ENCODE results near the gene NELL1.

- TF ChIP-seq, protein P1, sequence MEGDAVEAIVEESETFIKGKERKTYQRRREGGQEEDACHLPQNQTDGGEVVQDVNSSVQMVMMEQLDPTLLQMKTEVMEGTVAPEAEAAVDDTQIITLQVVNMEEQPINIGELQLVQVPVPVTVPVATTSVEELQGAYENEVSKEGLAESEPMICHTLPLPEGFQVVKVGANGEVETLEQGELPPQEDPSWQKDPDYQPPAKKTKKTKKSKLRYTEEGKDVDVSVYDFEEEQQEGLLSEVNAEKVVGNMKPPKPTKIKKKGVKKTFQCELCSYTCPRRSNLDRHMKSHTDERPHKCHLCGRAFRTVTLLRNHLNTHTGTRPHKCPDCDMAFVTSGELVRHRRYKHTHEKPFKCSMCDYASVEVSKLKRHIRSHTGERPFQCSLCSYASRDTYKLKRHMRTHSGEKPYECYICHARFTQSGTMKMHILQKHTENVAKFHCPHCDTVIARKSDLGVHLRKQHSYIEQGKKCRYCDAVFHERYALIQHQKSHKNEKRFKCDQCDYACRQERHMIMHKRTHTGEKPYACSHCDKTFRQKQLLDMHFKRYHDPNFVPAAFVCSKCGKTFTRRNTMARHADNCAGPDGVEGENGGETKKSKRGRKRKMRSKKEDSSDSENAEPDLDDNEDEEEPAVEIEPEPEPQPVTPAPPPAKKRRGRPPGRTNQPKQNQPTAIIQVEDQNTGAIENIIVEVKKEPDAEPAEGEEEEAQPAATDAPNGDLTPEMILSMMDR (IDR thresholded peaks at IDR 0.05): no peak
- TF ChIP-seq CHD2 (IDR thresholded peaks at IDR 0.05; ENCODE audit: low read length, partially characterized antibody) (no peak), POLR2AphosphoS5 (IDR thresholded peaks at IDR 0.05; ENCODE audit: low read depth, low read length) (no peak), NFIC (IDR thresholded peaks at IDR 0.05; ENCODE audit: borderline replicate concordance) (no peak), EP300 (IDR thresholded peaks at IDR 0.05; ENCODE audit: borderline replicate concordance in 1 of 2, low read depth in 1 of 2, low read length in 1 of 2) (no peak), GABPA (IDR thresholded peaks at IDR 0.05; ENCODE audit: low read depth) (no peak), ZBTB33 (IDR thresholded peaks at IDR 0.05; ENCODE audit: borderline replicate concordance, low read depth) (no peak), ELF1 (IDR thresholded peaks at IDR 0.05) (no peak), RFX5 (IDR thresholded peaks at IDR 0.05; ENCODE audit: low read length) (no peak), USF1 (IDR thresholded peaks at IDR 0.05; ENCODE audit: borderline replicate concordance, low read depth) (no peak)
Observed at GRCh38 chr11:21429401-21429800, 760.0 kb downstream of the NELL1 start.
